Stimulated activated naive CD4-positive, alpha-beta T cell (primary cell): ENCODE data around the gene UBB.

Source experiments
- DNase-seq, 6 experiments: peaks; one replicate each; lab custom pipeline; 2025; lab: John Stamatoyannopoulos, UW

UBB gene

GRCh38 chr17:16417896-16418684, 37.2 kb downstream of the UBB start:
- no peak for DNase-seq

GRCh38 chr17:16418685-16419068, 37.8 kb downstream of the UBB start:
- no peak for DNase-seq

DNA sequence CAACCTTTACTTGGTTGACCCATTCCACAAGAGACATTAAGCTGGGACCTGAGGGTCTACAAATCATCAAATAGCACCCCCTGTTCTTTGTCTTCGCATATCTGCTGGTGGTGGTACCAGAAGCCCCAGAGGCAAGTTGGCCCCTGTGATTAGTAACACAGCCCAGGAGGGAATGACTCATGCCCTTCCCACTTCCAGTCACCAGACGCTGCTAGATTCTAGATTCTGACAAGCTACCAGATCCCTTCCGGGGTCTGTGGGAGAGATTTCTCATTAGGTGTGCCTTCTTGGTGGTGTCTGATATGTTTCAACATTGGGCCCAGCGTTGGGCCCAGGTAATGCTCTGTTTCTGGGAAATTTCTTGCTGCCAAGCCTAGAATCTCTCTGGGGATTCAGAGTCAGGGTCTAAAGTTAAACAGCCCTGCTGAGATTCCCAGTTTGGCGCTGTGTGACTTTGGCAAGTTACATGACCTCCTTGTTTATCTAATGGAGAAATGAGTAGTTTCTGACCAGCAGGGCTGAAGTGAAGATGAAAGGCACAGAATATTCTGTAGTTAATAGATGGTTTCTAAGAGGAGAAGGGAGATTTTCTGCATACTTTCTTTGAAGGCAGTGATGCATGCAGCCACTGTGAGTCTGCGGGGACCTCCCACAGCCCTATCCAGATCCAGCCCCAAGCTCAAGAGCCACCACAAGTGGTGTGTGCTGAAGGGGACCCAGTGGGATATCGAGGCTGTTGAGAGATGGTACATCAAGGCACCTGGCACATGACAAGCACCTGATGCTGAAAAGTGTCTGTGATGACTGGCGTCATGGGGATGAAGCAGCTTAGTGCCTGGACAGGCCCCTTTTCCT, 38.4 kb downstream of the UBB start:
- no peak for DNase-seq

GRCh38 chr17:16419929-16420271, 39.0 kb downstream of the UBB start:
- no peak for DNase-seq

DNA sequence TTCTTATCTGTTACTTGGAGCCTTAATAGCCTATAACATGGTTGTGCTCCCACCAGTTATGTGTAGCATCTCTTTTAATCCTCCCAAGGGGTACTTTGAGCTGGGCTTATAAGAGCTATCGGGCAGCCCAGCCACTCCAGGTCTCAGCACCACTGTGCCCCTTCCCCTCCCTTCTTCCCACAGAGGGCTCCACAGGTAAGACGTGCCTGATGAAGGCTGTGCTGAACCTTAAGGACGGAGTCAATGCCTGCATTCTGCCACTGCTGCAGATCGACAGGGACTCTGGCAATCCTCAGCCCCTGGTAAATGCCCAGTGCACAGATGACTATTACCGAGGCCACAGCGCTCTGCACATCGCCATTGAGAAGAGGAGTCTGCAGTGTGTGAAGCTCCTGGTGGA, 41.5 kb downstream of the UBB start:
- no peak for DNase-seq

DNA sequence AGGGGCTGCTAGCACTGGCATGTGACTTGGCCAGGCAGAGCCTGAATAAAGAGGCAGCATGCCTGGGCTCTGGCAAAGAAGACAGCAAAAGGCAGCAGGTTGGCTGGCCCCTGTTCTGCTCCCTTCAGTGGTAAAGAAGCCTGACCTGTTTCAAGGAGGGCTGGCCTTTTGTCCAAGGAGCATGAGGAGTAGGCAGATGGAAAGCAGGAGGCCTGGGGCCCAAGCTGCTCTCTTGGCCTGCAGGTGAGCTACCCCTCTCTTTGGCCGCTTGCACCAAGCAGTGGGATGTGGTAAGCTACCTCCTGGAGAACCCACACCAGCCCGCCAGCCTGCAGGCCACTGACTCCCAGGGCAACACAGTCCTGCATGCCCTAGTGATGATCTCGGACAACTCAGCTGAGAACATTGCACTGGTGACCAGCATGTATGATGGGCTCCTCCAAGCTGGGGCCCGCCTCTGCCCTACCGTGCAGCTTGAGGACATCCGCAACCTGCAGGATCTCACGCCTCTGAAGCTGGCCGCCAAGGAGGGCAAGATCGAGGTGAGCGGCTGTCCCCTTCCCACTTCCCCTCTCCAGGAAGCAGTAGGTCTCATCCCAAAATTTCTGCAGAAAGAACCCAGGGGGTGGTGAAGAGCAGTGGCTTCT, 42.5 kb downstream of the UBB start:
- DNase-seq = no peak

- no peak for DNase-seq
These were observed 44.3 kb downstream of the UBB start for GRCh38 chr17:16425202-16425601.

- no peak for DNase-seq
These were observed 45.1 kb downstream of the UBB start for GRCh38 chr17:16425698-16426659.

- DNase-seq = no peak
These were observed 46.1 kb downstream of the UBB start for GRCh38 chr17:16427020-16427419.

- peak in 5 of 6 experiments; percentile 14 to 33 (median 21) for DNase-seq
These were observed 47.4 kb downstream of the UBB start for GRCh38 chr17:16428098-16428882.

DNA sequence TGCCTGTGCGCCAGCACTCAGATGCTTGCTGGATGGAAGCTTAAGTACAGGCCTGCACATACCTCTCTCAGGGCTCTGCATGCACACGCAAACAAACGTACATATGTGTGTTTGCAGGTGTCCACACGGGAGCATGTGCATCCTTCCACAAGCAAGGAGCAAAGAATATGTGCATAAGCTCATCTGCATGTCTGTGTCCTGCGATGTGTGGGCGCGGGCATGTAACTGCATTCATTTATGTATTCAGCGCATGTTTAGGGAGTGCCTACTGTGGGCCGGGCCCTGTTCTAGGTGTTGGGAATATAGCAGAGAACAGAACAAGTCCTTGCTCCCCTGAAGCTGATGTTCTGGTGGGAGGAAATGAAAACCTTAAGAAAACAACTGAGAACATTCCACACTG, 48.2 kb downstream of the UBB start:
- no peak for DNase-seq

DNA sequence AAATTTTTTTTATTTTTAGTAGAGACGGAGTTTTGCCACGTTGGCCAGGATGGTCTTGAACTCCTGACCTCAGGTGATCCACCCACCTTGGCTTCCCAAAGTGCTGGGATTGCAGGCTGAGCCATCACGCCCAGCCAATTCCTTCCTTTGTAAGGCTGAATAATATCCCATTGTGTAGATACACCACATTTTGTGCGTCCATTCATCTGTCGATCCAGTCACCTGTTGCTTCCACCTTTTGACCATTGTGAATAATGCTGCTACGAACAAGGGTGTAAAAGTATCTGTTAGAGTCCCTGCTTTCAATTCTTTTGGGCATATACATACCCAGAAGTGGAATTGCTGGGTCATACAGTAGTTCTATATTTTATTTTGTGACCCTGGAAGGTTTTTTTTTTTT, 49.8 kb downstream of the UBB start:
- no peak for DNase-seq

- DNase-seq = no peak
These were observed 51.1 kb downstream of the UBB start for GRCh38 chr17:16432017-16432416.
